T-helper 17 cell (primary cell): ENCODE measurements around the gene MMEL1. TPM values are rescaled to one million over a fixed set of nuclear protein-coding genes. Genes with fewer than 3 reads are reported as not detected.
A peak's percentile ranks its signal among the peaks of the same experiment; 100 is the strongest.

Experiments used
- ATAC-seq: fragments of 150-1000 bp; cut with Tn5 transposase; 2 replicates; pipeline ENCODE4 v1.10.0; 2021; ENCODE audit warnings: mild to moderate bottlenecking, moderate library complexity
- DNase-seq, 3 donors: peaks; one replicate each; pipeline versions ENCODE4 v3.0.0 to v3.0.0-alpha.2; 2020 to 2021
- H3K9me3 ChIP-seq: one replicate; pipeline ENCODE4 v1.7.0; 2013; ENCODE audit warnings: low read length, mild to moderate bottlenecking; ENCODE audit not compliant: control insufficient read depth, poor library complexity, severe bottlenecking
- H3K27ac Mint-ChIP-seq: one replicate; pipeline ENCODE4 v1.8.0; 2022; ENCODE audit warnings: mild to moderate bottlenecking, moderate library complexity, mixed read lengths
- H3K27me3 Mint-ChIP-seq: one replicate; pipeline ENCODE4 v1.8.0; 2022; ENCODE audit warnings: mixed read lengths
- H3K36me3 Mint-ChIP-seq: one replicate; pipeline ENCODE4 v1.8.0; 2022; ENCODE audit warnings: low read depth, mixed read lengths
- H3K4me1 Mint-ChIP-seq: one replicate; pipeline ENCODE4 v1.8.0; 2022; ENCODE audit warnings: mild to moderate bottlenecking, mixed read lengths
- H3K4me3 Mint-ChIP-seq: one replicate; pipeline ENCODE4 v1.8.0; 2022; ENCODE audit warnings: mild to moderate bottlenecking, moderate library complexity, mixed read lengths
- total RNA-seq, 4 donors: library from RNA in 2 of 4; stranded (reverse) in 2 of 4; gene quantifications; one replicate each; pipeline ENCODE4 v1.2.3 and lab custom pipeline; 2022 to 2026

Gene MMEL1
- total RNA-seq, 2 donors from 2014 or later = 0.94 to 3.8 TPM

DNA sequence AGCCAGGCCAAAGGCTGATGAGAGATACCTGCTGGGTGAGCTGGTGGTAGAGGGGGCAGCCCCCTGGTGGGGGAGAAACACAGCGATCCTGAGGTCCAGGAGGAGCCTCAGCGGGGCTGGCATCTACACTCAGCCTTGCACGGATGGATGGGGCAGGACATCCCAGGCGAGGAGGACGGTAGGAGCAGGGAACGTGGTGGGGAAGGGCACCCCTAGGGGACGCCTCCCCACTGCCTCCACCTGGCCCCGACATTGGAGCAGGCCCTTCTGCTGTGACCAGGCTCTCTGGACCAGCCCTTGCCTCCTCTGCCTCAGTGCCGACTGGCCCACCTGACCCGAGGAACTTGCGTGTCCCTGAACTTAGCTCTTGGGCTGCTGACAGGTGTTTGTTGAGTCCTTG is 6.4 kb upstream of the MMEL1 start:
- no peak for DNase-seq
- H3K9me3 ChIP-seq = no peaks in the 10 kb centered on the region
- H3K4me3 Mint-ChIP-seq = no peak overlapping the region
- H3K36me3 Mint-ChIP-seq = no peaks in the 10 kb centered on the region
- H3K27me3 Mint-ChIP-seq = no peaks in the 10 kb centered on the region
- H3K27ac Mint-ChIP-seq = no peak overlapping the region
- H3K4me1 Mint-ChIP-seq = peaks cover 14% of the 10 kb centered on the region
- no peak for ATAC-seq

DNA sequence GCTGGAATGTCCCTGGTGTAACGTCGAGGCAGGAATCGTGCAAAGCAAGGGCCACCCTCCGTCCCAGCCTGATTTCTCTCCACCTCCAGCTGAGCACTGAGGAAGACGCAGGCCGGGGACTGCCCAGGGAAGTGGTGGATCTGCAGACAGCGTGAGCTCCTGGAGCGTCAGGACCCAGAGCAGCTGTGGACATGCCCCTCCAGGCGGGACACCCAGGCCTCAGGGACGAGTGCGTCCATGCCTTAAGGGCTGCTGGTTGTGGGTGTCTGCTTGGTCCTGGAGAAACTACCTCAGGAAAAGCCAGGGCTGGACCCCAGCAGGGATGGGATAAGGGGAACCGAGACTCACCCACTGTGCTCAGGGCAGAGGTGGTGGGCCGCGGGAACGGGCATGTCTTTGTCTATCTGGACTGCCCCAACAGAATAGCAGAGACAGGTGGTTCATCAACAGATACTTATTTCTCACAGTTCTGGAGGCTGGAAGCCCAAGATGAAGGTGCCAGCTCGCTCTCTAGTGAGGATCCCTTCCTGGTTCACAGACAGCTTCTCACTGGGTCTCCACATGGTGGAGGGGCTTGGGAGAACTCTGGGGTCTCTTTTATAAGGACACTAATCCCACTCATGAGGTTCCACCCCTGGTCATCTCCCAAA is 5.8 kb upstream of the MMEL1 start:
- Mint-ChIP-seq H3K36me3 (no peaks in the 10 kb centered on the region), H3K4me3 (no peak overlapping the region), H3K27ac (peak overlapping the region; percentile 56), H3K27me3 (no peaks in the 10 kb centered on the region), H3K4me1 (peaks cover 11% of the 10 kb centered on the region)
- DNase-seq (no peak), ATAC-seq (no peak)
- no peaks in the 10 kb centered on the region for H3K9me3 ChIP-seq

DNA sequence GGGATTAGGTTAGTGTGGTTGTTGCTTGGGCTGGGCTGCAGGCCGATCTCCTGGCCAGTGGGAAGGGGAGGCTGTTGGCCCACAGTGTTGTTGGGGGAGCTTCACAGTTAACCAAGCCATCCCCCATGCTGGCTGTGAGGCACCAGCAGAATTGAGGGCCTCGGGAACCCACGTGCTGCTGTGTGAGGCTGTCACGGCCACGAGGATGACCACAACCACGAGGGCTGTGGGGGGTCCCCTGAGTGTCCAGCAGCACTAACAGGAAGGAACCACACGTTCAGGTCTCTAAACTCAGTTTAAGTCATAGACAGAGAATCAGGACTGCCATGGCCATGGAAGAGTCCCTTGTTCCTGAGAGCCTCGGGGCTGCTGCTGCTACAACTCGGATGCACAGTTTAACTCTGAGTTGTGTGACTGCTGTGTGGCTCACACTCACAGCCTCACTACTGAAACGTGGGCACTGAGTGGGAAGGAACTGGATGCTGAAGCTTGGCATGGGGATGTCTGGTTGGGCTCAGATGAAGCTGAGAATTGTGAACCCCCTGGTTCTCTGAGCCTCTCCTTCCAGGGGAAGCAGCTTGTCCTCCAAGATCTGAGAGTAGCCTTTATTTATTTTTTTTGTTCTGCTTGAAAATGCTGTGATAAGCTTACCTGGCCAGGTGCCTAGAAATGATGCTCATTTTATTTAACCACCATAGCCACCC is 4.8 kb upstream of the MMEL1 start:
- no peaks in the 10 kb centered on the region for H3K9me3 ChIP-seq
- no peak overlapping the region for H3K4me3 Mint-ChIP-seq
- peaks cover 2% of the 10 kb centered on the region for H3K27me3 Mint-ChIP-seq
- DNase-seq = no peak
- H3K4me1 Mint-ChIP-seq = peaks cover 11% of the 10 kb centered on the region
- peak overlapping the region; percentile 56 for H3K27ac Mint-ChIP-seq
- no peak for ATAC-seq
- H3K36me3 Mint-ChIP-seq = no peaks in the 10 kb centered on the region

DNA sequence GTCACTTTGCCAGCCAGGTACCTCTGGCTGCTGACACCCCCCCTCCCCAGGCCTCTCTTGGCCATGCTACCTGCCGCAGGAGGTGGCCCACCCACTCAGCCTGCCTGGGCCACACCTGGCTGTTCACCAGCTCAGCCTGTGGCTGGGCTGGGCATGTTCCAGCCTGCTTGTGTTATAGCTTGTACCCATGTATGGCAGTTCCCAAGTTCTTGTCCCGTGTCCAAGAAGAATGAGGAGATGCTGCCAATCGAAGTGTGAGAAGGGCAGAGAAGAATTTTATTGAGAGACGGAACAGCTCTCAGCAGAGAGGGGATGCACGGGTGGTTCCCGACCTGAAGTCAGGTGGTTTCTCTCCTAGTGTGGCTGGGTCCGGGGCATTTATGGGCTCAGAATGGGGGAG is 3.9 kb upstream of the MMEL1 start:
- Mint-ChIP-seq H3K27ac (no peak overlapping the region), H3K4me3 (no peak overlapping the region), H3K36me3 (no peaks in the 10 kb centered on the region), H3K27me3 (peaks cover 9% of the 10 kb centered on the region), H3K4me1 (peaks cover 6% of the 10 kb centered on the region)
- ATAC-seq = no peak
- DNase-seq = no peak
- no peaks in the 10 kb centered on the region for H3K9me3 ChIP-seq

DNA sequence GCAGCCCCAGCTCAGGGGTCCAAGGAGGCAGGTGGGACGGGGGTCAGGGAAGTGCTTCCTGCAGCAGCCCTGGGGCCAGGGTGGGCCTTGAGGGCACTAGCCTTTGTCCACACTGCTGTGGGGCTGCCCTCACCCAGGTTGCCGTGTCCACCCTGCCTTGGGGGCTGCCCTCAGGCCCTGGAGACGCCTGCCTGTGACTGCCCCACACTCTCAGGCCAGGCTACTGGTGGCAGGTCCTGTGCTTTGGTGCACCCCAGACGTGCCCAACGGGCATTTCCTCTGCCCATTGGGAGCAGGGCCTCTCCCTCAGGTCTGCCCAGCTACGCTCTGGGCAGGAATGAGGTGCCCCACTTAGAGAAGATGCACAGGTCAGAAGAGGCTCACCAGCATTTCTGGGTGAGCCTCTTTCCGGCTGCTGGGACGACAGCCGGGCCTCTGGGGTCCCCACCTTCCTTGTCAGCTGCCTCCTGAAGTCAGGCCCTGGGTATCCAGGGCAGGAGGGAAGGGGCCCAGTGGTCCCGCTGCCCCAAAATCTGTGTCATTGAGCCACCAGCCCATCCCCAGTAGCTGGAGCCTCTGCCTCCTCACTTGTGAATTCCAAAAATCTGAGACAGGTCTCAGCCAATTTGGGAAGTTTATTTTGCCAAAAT is 2.7 kb upstream of the MMEL1 start:
- DNase-seq (no peak), ATAC-seq (no peak)
- H3K9me3 ChIP-seq = no peaks in the 10 kb centered on the region
- Mint-ChIP-seq H3K4me1 (peaks cover 6% of the 10 kb centered on the region), H3K4me3 (no peak overlapping the region), H3K27ac (no peak overlapping the region), H3K36me3 (no peaks in the 10 kb centered on the region), H3K27me3 (peaks cover 13% of the 10 kb centered on the region)

DNA sequence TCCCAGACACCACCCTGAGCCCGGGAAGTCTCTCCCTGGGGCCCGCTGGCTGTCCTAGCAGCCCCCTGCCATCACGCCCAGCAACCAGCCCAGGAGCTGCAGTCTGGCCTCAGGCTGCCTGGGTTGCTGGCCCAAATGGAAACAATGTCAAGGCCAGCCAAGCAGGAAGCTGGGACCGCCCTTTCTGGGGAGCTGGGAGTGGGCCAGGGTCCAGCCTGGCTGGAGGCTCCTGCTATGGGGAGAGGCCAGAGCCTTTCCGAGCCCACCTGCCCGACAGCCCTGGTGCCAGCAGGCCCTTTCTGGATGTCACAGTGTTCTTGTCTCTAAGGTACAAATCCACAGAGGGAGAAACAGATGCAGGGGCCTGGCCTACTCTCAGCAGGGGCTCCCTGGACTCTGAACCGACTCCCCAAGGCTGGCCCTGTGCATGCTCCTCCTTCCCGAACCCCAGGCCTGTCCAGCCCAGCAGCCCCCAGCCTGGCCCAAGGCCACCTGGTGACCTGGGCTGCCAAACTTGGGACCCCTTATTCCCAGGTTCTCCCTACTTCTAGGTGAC is 1.2 kb upstream of the MMEL1 start:
- Mint-ChIP-seq H3K4me1 (peaks cover 4% of the 10 kb centered on the region), H3K27me3 (peaks cover 18% of the 10 kb centered on the region), H3K36me3 (no peaks in the 10 kb centered on the region), H3K27ac (no peak overlapping the region), H3K4me3 (no peak overlapping the region)
- ATAC-seq = no peak
- DNase-seq = peak in 1 of 3 donors; percentile 4
- H3K9me3 ChIP-seq = no peaks in the 10 kb centered on the region

DNA sequence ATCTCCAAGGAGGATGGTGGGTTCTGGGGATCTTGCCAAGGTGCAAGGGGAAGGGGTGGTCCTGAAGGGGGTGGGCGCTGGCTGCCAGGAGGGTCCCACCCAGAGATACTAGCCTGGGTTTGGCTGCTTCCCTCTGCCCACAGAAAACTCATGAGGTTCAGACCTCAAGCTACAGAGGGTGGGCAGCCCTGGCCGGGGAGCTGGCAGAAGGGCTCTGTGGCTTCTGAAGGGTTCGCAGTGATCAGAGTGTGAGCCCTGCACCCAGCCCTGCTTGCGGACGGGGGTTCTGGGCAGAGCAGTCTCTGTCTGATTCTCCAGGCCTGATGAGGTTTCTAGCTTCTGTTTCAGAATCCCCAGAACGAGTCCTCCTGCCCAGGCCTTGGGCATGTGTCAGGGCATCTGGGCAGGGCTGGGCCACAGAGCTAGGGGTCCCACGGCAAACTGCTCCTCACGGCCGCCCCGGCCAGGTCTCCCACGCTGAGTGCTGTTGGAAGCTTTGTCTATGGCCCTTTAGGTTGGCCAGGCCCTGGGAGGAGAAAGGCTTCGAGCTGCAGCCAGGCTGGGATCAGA is 635 bp upstream of the MMEL1 start:
- no peaks in the 10 kb centered on the region for H3K36me3 Mint-ChIP-seq
- no peak overlapping the region for H3K4me3 Mint-ChIP-seq
- no peak for DNase-seq
- H3K27ac Mint-ChIP-seq = no peak overlapping the region
- no peak for ATAC-seq
- H3K9me3 ChIP-seq = no peaks in the 10 kb centered on the region
- peaks cover 2% of the 10 kb centered on the region for H3K4me1 Mint-ChIP-seq
- H3K27me3 Mint-ChIP-seq = peaks cover 18% of the 10 kb centered on the region

DNA sequence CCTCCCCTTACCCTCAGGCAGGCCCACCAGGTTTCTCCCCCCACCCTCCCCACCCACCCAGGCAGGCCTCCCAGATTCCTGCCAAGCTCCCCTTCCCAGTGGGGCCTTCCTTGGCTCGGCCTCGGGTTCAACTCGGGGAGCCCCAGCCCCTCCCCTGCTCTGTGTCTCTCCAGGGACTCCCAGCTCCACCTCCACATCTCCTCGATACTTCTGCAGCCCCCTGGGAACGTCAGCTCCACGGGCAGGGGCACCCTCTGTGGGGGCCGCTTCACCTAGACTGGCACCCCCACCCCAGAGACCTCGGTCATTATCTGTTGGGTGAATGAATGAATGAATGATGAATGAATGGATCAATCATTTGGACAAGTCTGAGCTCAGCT is 775 bp downstream of the MMEL1 start:
- no peak for DNase-seq
- no peak overlapping the region for H3K27ac Mint-ChIP-seq
- ATAC-seq = no peak

DNA sequence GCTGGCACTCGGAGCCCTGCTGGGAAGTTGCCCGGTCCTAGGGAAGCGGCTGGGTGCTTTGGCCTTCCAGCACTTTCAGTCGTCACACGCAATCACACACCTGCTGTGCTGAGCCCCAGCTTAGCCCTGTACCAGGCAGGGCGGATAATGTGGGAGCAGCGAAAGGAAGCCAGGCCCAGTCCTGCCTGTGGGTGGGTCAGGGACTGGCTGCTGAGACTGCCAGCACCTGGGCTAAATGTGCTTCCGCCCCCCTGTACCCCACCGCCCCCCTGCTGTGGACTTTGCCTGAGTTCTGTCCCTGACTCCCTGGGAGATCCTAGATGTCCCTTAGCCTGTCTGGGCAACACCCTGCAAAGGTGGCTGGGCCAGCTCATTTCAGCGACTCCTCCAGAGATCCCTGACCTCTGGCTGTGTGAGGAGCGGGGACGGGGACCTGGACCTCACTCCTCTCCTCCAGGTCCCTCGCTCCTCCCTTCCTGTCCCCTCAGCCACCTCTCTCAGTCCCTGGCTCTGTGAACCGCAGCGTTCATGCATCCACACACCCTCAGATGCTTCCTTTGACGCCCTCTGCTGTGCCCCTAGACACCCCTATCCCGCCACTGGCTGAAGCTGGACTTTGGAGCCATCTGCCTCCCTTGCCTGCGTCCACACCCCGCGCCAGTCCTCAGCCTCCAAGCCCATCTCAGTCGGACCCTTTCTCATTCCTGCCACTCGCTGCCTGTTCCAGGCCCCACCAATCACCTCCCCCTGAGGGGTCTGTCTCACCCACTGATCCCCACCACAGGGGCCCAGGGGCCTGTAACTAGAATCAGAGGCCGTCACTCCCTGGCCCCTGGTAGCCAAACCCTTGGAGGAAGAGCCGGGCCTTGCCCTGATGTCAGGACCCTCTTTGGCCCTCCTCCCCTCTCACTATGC is 1.4 kb downstream of the MMEL1 start:
- H3K4me3 Mint-ChIP-seq = no peak overlapping the region
- DNase-seq (no peak), ATAC-seq (no peak)
- no peak overlapping the region for H3K27ac Mint-ChIP-seq
- H3K9me3 ChIP-seq = no peaks in the 10 kb centered on the region
- peaks cover 2% of the 10 kb centered on the region for H3K36me3 Mint-ChIP-seq
- peaks cover 2% of the 10 kb centered on the region for H3K4me1 Mint-ChIP-seq
- peaks cover 33% of the 10 kb centered on the region for H3K27me3 Mint-ChIP-seq

More for the DNA sequence above, 775 bp downstream of the MMEL1 start:
- Mint-ChIP-seq H3K27me3 (peaks cover 27% of the 10 kb centered on the region), H3K4me3 (no peak overlapping the region), H3K36me3 (no peaks in the 10 kb centered on the region), H3K4me1 (peaks cover 2% of the 10 kb centered on the region)
- H3K9me3 ChIP-seq = no peaks in the 10 kb centered on the region

DNA sequence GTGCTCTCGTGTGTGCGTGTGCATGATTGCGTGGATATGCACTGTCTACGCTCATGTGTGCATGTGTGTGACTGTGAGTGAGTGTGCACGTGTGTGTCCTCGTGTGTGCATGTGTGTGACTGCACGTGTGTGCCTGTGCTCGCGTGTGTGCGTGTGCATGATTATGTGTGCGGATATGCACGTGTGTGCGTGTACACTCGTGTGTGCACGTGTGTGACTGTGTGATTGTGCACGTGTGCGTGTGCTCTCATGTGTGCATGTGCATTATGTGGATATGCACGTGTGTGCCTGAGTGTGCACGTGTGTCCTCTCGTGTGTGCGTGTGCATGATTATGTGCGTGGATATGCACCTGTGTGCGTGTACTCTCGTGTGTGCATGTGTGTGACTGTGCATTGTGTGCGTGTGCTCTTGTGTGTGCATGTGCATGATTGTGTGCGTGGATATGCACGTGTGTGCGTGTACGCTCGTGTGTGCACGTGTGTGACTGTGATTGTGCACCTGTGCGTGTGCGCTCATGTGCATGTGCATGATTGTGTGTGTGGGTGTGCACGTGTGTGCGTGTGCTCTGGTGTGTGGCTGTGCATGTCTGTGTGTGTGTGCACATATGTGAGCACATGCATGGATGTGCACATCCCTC is 2.2 kb downstream of the MMEL1 start:
- H3K4me3 Mint-ChIP-seq = no peak overlapping the region
- H3K36me3 Mint-ChIP-seq = peaks cover 2% of the 10 kb centered on the region
- ATAC-seq = no peak
- no peak overlapping the region for H3K27ac Mint-ChIP-seq
- no peaks in the 10 kb centered on the region for H3K9me3 ChIP-seq
- DNase-seq = no peak
- peaks cover 2% of the 10 kb centered on the region for H3K4me1 Mint-ChIP-seq
- peaks cover 41% of the 10 kb centered on the region for H3K27me3 Mint-ChIP-seq

DNA sequence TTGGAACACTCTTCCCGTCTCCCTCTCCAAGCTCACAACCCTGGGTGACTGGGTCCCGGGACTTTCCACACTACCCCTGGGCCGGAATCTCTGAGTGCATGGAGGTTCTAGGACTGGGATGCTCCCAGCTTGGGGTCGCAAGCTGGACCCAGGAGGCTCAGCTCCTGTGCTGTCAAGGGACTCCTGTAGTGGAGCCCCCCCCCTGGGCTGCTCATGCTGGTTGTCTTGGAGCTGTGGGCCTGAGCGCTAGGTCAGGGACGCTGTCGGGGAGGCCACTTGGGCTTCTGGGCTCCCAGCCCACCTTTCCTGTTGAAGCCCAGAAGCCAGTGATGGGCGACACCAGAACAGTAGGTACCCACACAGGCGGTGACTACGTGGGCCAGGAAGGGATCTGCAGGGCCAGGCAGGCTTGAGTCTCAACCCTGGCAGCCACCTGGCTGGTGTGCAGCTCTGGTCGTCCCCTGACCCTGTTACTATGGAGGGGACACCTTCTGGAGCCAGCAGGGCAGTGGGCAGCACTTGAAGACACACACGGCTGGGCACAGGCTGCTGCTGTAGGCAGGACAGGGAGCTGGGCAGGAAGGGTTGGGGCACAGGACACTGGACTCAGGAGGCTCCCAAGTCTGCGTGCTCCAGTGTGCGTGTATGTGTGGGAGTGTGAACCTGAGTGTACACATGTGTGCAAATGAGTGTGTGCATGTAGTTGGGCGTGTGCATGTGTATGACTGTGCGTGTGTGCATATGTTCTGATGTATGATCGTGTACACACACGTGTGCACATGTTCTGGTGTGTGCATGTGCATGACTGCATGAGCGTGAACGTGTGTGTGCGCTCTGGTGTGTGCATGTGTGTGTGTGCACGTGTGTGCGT is 3.0 kb downstream of the MMEL1 start:
- Mint-ChIP-seq H3K4me1 (peaks cover 2% of the 10 kb centered on the region), H3K27ac (no peak overlapping the region), H3K4me3 (peak overlapping the region; percentile 9), H3K27me3 (peaks cover 48% of the 10 kb centered on the region), H3K36me3 (peaks cover 2% of the 10 kb centered on the region)
- ATAC-seq (no peak), DNase-seq (peak in 1 of 3 donors; percentile 4)
- H3K9me3 ChIP-seq = no peaks in the 10 kb centered on the region
